Astrocyte of the hippocampus (primary cell): ENCODE data around the gene DISP3.
A peak's percentile ranks its signal among the peaks of the same experiment; 100 is the strongest.

Source experiments
- DNase-seq: peaks from one replicate; pipeline ENCODE4 v3.0.0; 2011; ENCODE audit warnings: low read depth, low spot score

DISP3 gene, protein sequence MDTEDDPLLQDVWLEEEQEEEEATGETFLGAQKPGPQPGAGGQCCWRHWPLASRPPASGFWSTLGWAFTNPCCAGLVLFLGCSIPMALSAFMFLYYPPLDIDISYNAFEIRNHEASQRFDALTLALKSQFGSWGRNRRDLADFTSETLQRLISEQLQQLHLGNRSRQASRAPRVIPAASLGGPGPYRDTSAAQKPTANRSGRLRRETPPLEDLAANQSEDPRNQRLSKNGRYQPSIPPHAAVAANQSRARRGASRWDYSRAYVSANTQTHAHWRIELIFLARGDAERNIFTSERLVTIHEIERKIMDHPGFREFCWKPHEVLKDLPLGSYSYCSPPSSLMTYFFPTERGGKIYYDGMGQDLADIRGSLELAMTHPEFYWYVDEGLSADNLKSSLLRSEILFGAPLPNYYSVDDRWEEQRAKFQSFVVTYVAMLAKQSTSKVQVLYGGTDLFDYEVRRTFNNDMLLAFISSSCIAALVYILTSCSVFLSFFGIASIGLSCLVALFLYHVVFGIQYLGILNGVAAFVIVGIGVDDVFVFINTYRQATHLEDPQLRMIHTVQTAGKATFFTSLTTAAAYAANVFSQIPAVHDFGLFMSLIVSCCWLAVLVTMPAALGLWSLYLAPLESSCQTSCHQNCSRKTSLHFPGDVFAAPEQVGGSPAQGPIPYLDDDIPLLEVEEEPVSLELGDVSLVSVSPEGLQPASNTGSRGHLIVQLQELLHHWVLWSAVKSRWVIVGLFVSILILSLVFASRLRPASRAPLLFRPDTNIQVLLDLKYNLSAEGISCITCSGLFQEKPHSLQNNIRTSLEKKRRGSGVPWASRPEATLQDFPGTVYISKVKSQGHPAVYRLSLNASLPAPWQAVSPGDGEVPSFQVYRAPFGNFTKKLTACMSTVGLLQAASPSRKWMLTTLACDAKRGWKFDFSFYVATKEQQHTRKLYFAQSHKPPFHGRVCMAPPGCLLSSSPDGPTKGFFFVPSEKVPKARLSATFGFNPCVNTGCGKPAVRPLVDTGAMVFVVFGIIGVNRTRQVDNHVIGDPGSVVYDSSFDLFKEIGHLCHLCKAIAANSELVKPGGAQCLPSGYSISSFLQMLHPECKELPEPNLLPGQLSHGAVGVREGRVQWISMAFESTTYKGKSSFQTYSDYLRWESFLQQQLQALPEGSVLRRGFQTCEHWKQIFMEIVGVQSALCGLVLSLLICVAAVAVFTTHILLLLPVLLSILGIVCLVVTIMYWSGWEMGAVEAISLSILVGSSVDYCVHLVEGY (N-terminal part only)

DNA sequence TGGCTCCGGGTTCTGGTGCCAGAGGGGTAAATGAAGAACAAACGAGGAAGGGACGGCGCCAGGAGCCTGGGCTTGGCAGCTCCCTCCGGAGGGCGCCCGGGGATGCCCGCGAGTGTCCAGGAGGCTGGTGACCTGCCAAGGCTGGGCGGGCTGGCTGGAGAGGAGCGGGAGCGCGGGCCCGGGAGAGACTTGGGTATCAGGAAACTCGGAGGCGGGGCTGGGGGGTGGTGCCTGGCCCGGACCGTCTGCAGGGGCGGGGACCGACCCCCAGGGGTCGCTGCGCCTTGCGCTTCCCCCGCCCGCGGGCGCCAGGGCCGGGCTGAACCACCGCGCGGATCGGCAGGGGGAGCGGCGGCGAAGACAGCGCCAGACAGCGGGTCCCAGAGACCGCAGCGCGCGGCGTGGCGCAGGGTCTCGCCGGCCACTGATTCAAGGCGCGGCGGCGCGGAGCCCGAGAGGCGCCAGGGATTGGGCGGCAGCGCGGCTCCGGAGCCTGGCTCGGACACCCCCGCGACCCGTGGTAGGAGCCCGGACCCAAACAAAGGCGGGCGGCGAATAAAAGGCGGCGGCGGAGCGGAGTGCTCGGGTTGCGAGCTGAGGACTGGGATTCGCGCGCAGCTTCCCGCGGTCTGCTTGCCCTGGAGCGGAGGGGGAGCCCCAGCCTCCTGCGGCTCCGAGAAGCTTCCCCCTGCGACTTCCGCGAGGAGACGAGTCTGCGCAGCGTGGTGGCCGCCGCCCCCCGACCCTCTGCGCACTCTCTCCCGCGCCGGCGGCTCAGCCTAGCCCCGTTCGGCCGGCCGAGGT, at the start of gene DISP3:
DISP3 (plus strand) TSS at position 585 of the 804 bp plus-strand sequence. CDS start 21,838 bp downstream, outside the sequence.
- DNase-seq = peak; percentile 83

DNA sequence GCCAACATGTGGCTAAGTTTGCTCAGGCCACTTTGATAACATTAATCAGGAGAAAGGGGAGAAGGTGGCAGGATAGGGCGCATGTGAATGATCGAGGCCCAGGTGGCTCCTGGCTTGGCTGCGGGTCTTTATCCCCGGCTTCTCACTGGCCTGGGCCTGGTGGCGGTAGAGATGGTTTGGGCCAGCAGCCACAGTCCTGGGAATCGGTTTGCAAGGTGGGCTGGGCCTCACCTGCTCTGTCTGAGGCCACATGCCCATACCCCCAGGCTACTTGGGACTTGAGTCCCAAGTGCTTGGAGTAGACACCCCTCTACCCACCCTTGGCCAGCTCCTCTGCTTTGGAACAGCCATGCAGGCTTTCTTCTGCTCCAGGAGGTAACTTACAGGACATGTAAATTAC, 49.7 kb upstream of the DISP3 start:
- DNase-seq = no peak

DNA sequence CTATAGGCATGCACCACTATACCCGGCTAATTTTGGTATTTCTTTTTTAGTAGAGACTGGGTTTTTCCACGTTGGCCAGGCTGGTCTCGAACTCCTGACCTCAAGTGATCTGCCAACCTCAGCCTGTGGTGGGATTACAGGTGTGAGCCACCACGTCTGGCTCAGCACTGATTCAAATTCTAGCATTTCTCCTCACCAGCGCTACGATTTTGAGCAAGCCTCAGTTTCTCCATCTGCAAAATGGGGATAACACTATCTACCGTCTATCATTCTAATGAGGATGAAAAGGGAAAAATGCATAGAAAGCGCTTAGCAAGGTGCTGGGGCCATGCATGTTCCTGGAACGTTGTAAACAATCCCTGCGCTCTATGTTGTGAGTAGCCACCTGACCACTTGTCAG, 49.0 kb upstream of the DISP3 start:
- no peak for DNase-seq

DNA sequence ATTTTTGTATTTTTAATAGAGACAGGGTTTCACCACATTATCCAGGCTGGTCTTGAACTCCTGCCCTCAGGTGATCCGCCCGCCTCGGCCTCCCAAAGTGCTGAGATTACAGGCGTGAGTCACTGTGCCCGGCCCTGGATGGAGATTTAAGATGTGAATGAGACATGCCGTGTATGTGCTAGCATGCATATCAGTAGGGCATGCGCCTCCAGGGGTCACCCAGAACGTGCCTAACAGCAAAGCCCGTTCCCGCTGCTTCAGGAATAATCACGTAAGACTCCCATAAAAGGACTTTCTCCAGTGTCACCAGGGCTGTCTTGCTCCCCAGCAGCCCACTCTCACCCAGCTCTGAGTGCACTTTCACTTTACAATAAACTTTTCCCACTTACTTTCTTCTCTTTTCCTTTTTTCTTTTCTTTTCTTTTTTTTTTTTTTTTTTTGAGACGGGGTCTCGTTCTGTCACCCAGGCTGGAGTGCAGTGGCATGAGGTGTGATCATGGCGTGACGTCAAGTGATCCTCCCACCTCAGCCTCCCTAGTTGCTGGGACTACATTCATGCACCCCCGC, 46.9 kb upstream of the DISP3 start:
- no peak for DNase-seq

DNA sequence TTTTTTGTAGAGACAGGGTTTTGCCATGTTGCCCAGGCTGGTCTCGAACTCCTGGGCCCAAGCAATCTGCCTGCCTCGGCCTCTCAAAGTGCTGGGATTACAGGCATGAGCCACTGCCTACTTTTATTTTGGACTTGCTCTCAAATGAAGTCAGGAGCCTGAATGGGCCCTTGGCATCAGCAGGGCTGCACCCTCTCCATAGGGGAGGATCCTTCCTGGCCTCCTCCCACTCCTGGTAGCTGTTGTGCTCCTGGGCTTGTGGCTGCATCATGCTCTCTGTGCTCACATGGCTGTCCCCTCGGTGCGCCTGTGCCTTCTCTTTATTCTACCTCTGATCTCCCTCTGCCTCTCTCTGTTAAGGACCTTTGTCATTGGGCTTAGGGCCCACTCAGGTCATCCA, 46.4 kb upstream of the DISP3 start:
- no peak for DNase-seq

DNA sequence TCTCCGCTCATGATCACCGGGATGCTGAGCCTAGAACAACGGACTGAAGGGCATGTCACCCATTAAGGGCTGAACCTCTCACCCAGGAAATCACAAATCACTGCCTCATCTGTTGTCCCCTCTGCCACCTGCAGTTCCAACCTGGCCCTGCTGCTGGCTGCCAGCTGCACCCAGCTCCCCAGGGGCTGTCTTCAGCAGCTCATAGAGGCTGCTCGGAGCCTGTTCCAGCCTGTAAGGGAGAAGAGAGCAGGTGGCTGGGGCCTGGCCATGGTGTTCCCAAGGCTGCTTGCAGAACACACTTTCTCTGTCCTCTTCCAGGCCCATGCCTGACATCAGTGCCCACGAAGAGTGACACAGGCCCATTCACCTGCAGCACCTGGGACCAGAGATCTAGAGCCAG, 44.5 kb upstream of the DISP3 start:
- no peak for DNase-seq

DNA sequence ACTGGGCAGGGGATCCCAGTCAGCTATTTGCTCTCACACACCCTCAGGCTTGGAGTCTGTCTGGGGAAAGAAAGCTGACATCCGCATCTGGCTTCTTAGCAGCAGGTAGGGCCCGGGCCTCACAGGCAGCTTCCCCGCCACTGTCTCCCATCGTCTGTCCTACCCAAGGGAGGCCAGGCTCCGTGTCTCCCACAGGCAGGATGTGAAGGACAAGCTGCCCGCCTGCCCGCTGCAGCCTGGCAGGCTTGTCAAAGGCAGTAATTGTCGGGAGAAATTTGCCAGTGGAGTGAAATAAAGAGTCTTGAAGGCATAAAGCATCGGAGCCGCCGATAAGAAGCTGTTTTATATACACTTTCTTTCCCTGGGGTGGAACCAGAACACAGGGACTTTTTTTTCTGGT, 44.0 kb upstream of the DISP3 start:
- no peak for DNase-seq

DNA sequence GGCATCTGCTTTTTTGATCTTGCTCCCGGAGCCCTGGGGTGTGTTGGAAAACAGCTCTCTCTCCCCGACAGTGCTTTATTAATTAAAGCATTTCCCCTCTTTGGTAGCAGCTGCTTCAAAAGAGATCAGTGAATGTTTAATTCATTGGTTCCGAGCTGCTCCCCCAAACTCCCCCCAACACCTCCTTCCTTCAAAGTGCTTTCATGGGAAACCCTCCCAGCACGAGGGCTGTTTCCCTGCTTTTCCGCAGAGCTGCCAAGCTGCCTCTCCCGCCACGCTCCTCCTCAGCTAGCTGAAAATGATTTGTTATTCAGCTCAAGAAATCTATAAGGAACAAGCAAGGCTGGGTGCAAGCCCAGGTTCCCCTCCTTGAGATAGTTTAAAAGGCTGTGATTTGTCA, 40.0 kb upstream of the DISP3 start:
- DNase-seq = no peak

DNA sequence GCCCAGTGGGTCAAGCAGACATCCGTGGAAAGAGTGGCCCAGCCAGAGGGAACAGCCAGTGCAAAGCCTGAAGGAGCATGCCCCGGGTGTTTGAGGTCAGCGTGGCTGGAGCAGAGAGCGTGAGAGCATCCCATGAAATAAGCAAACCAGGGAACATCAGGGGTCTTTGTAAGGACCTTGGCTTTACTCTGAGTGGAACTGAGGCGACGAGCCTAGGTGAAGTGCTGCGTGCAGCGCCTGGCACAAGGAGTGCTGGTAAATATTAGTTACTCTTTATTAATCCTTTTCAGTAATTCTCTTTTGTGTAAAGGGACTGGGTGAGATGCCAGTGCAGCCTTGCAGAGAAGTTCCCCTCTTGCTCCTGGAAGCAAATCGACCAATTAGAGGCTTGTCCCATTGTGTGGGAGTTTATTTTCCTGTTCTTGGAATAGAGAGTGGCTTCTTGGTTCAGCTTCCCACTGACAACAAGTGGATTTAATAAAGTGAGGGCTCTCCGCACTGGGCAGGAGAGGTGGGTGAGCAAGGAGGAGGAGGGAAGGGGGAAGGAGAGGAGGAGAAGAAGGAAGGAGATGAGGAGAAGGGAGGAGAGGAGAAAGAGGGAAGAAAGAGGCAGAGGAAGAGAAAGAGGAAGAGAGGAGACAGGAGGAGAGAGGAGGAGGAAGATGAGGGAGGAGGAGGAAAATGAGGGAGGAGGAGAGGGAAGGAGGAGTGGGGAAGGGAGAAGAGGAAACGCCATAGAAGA, 37.6 kb upstream of the DISP3 start:
- DNase-seq = no peak

DNA sequence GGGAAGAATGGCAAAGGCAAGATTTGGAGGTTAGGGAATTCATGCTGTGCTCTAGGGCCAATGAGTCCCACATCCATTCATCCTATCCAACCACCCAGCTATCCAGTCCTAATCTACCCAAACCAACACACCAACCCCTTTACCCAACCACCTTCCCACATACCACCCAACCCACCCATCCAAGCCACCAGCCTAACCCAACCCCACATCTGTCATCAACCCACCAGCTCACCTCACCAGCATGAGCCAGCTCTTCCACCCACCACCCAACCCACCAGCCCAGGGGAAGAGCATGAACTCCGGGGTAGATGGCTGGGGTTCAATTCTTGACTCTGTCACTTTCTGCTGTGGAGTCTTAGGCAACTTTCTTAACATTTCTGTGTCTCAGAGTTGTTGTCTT, 35.9 kb upstream of the DISP3 start:
- DNase-seq = no peak

DNA sequence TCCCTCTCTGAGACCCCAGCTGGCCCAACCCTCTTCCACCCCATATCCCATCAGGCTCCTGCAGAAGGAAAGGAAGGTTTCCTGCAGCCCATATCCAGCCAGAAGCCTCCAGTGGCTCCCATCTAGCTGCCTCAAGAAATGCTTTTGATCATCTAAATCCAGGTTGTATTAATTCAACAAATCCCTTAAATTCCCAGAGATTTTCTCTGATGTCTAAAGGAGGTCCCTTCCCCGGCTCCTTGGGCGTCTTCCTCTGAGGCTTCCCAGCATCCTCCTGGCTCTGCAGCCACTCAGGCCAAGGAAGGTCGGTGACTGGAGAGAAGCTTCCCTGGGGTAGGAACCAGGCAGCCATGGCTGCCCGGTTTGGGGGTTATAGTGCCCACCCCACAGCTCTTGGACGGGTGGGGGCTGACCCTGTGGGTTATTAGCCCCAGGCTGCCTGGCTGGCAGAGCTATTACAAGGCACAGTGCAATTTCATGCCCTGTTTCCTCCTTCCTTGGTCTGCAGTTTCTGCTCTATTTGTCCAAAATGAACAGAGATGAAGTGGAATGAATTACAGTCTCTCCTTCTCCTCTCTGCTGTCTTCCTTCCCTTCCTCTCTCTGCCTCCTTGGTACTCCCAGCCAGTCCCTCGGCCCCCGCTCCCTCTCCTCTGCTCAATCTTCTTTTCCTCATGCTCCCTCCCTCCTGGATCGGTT, 34.8 kb upstream of the DISP3 start:
- DNase-seq = no peak

DNA sequence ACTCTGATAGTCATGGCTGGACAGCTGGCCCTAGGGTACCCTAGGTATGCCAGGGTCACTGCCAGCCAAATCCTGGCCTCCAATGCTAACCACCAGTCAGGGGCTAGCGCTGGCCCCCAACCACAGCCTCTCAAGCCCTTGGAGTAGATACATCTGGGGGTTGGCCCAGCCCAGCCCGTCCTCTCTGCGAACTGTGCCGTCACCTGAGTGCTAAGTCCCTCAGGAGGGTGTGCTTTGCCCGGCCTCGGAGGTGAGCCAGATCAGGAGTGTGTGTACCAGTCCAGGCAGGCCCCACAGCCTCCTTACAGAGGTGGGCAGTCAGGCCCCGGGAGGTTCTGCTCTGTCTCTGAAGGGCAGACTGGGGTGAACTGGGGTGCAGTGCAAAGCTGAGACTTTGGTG, 34.0 kb upstream of the DISP3 start:
- no peak for DNase-seq

DNA sequence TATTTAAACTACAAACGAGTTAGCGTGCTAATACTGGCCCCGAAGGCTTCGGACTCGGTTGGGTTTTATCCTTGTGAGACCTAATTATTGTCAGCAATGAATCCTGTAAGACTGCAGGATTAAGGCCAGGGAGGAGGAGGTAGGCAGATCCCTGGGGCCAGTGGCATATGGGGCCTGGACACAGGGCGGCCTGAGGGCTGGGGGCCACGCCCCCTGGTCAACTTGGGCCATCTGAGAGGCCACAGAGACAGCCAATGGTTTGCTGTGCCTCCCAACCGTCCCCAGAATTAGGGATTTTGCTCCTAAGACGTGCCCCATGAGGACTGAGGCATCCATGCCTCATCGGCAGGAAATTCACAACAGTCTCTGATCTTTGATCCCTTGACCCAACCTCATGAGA, 31.1 kb upstream of the DISP3 start:
- DNase-seq = no peak

DNA sequence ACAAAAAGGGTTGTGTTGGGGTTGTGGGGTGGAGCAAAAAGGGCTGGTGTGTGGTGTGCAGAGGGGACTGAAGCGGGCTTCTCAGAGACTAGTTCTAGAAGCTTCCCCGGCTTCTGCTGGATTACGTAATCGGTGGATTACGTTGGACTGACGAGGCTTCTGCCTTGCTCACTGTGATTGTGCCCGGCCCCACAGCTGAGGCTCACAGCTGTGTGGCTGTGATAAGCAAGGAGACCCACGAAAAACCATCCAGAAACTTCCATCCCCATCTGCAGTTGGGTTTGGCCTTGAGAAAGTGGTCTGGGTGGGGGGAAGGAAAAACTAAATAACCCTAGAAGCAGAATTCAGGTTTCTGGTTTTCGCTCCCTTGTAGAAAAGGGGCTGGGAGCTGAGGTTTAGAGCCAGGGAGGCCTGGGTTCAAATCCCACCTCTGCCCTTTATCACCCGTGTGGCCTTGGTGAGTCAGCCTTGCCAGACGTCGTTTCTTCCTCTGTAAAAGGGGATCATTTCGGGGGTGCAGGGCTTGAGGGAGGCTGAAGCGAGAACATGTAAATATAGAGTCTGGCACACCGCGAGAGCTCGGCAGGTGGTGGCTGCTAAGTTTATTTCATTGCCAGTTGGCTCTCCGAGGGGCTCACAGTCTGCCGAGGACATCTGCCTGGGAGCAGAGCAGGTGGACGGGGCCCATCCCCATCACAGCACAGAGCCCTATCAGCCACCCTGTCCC, 30.4 kb upstream of the DISP3 start:
- DNase-seq = no peak

DNA sequence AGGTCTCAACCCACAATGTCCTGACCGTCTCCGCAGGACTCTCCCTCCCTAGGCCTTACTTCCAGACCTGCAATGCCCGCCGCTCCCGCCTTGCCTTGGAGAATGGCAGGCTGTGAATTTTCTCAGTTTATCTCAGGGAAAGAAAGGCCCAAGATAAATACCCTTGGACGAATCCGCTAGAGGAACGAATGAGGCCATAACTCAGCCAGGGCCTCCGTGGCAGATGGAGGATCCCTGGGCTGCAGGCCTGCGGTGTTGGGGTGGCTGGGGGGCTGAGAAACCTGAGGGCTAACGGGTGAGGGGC, 29.9 kb upstream of the DISP3 start:
- DNase-seq = no peak

DNA sequence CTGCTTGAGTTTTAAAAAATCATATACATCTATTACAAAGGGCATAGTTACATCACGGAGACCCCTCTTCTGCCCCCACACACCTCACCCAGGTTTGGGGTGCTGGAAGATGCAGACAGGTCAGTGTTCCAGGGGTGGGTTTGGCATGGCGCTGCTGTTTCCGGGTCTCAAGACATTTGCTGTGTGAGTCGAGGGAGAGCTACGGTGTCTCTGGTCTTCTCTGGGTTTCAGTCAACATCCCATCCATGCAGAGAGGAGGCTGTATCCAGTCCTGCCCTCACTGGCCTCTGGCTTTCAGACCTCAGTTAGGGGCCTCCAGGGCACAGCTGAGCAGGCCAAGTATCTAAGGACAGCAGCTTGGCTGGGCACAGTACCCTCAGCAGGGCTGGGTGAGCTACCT, 28.6 kb upstream of the DISP3 start:
- no peak for DNase-seq

DNA sequence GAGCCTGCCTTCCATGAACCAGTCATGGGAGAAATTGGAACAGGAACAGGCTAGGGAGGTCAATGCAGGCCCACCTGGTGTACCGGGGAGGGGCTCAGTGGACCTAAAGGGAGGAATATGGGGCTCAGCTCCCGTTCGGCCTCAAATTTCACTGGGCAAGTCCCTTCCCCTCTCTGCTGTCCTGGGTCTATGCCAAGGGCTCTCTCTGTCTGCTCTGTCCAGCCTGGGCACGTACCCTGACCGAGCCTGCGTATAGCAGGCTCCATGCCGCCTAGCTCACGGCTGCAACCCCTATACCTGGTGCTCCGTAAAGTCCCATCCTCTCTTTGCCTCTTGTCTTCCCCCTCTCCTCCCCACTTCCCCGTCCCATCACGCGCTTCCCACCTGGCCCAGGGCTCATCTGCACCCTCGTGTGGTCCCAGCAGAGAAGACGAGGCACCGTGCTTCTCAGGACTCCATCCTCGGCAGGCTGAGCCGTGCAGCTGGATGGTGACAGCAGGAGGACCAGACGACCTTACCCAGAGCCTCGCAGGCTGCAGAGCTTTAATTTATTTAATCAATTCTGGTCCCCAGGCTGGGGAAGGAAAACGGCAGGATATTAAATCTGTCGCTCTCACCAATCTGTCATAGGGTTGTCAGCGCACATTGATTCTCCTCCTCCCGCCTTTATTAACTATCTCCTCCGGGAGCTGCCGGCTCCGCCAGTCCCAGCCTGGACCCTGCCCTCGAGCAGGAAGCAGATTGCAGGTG, 25.0 kb upstream of the DISP3 start:
- no peak for DNase-seq

DNA sequence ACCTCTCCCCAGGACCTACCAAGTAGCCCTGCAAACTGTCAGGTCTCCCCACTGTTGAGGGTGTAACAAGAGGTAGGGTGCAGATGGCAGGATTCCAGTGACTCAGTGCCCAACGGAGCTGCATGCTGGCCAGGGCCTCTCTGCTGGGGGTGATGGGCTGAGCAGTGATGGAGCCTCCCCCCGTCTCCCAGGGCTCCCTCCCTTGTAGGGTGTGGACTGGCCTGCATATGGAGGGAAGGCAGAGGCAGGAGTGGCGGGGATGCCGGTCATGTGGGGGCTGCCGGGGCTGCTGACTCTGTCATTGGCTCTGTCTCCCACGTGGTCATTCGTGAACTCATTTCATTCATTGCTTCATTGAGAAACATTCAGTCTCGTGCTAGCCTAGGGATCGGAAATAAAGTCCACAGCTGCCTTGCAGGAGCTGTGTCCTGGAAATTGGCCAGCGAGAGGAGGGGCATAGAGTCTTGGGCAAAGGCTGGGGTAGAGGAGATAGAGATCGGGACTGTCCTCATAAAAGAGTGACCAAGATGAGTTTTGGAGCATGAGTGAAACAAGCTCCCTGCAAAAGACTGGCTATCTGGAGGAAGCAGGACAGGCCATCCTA, 22.9 kb upstream of the DISP3 start:
- DNase-seq = no peak
